WTC11 (cell line): ENCODE results near the gene CNTFR. TPM values are rescaled to one million over a fixed set of nuclear protein-coding genes. Genes with fewer than 3 reads are reported as not detected.

ENCODE experiments used
- ATAC-seq: fragments of 200-7000 bp; cut with Tn5 transposase; 2 replicates; pipeline ENCODE4 v1.10.0; 2021; ENCODE audit warnings: mild to moderate bottlenecking, moderate library complexity
- CTCF ChIA-PET: fragments of 300-600 bp; sonication (Branson Sonifier 250); formaldehyde crosslinking; loops from one replicate; lab custom pipeline; 2021; ENCODE audit warnings: antibody characterized with exemption; lab: Charles Lee
- POLR2A ChIA-PET: fragments of 350-600 bp; sonication (Branson Sonifier 250); formaldehyde crosslinking; loops from one replicate; lab custom pipeline; 2021; ENCODE audit warnings: antibody characterized with exemption; lab: Charles Lee
- DNase-seq: peaks from one replicate; pipeline ENCODE4 v3.0.0; 2021; ENCODE audit warnings: low spot score
- H3K27ac Mint-ChIP-seq: 2 replicates; pipeline ENCODE4 v1.8.0; 2021; ENCODE audit warnings: mixed read lengths
- H3K27me3 Mint-ChIP-seq: 2 replicates; pipeline ENCODE4 v1.8.0; 2021; ENCODE audit warnings: low read depth, mild to moderate bottlenecking, moderate library complexity, mixed read lengths
- H3K36me3 Mint-ChIP-seq: 2 replicates; pipeline ENCODE4 v1.8.0; 2021; ENCODE audit warnings: mixed read lengths
- H3K4me1 Mint-ChIP-seq: 2 replicates; pipeline ENCODE4 v1.8.0; 2022; ENCODE audit warnings: mixed read lengths
- H3K4me3 Mint-ChIP-seq: 2 replicates; pipeline ENCODE4 v1.8.0; 2021; ENCODE audit warnings: mild to moderate bottlenecking, moderate library complexity, mixed read lengths
- H3K9me3 Mint-ChIP-seq: 2 replicates; pipeline ENCODE4 v1.8.0; 2021; ENCODE audit warnings: mixed read lengths
- CBFB ChIP-seq: sonication (generic); formaldehyde crosslinking; IDR thresholded peaks from 2 replicates; pipeline ENCODE4 v1.8.1; 2022; ENCODE audit warnings: mild to moderate bottlenecking, low read depth, missing genetic modification reagents
- ELF4 ChIP-seq: sonication (generic); formaldehyde crosslinking; IDR thresholded peaks from 2 replicates; pipeline ENCODE4 v1.8.1; 2022; ENCODE audit warnings: low read depth, mild to moderate bottlenecking, moderate library complexity, missing genetic modification reagents
- ETV6 ChIP-seq: sonication (generic); formaldehyde crosslinking; IDR thresholded peaks from 2 replicates; pipeline ENCODE4 v1.8.1; 2022; ENCODE audit warnings: mild to moderate bottlenecking, missing genetic modification reagents
- JUN ChIP-seq: sonication (generic); formaldehyde crosslinking; IDR thresholded peaks from 2 replicates; pipeline ENCODE4 v1.8.0; 2023; ENCODE audit warnings: mild to moderate bottlenecking, missing genetic modification reagents
- SMAD4 ChIP-seq: sonication (generic); formaldehyde crosslinking; IDR thresholded peaks from 2 replicates; pipeline ENCODE4 v1.8.0; 2022; ENCODE audit warnings: mild to moderate bottlenecking, missing genetic modification reagents
- SP1 ChIP-seq: sonication (generic); formaldehyde crosslinking; conservative IDR thresholded peaks from 2 replicates; pipeline ENCODE4 v1.8.1; 2022; ENCODE audit warnings: missing genetic modification reagents
- TCF7 ChIP-seq: sonication (generic); formaldehyde crosslinking; IDR thresholded peaks from 2 replicates; pipeline ENCODE4 v1.8.0; 2022; ENCODE audit warnings: mild to moderate bottlenecking, low read depth, missing genetic modification reagents, moderate library complexity
- ZNF423 ChIP-seq: fragments of 250-450 bp; sonication (Bioruptor Pico); IDR thresholded peaks from 2 replicates; pipeline ENCODE4 v2.1.2; 2022; ENCODE audit warnings: mild to moderate bottlenecking, moderate library complexity
- total RNA-seq: library from RNA; stranded (reverse); gene quantifications from 3 replicates; pipeline ENCODE4 v1.2.3, GENCODE V29; 2021
- TF ChIP-seq, protein P1 (sequence below): fragments of 250-450 bp; sonication (Bioruptor Pico); IDR thresholded peaks from 2 replicates; pipeline ENCODE4 v1.9.0; 2021; ENCODE audit warnings: mild to moderate bottlenecking
- TF ChIP-seq, protein P2 (sequence below): sonication (generic); formaldehyde crosslinking; conservative IDR thresholded peaks from 2 replicates; pipeline ENCODE4 v1.8.1; 2023; ENCODE audit warnings: mild to moderate bottlenecking, low read depth, missing genetic modification reagents, moderate library complexity
- TF ChIP-seq, protein P3 (sequence below): sonication (generic); formaldehyde crosslinking; IDR thresholded peaks from 2 replicates; pipeline ENCODE4 v1.8.0; 2022; ENCODE audit warnings: mild to moderate bottlenecking, missing genetic modification reagents
- TF ChIP-seq, protein P4 (sequence below): sonication (generic); formaldehyde crosslinking; IDR thresholded peaks from 2 replicates; pipeline ENCODE4 v1.8.1; 2022; ENCODE audit warnings: low read depth, missing genetic modification reagents, borderline replicate concordance

CNTFR gene
- total RNA-seq, 1 experiment from 2014 or later: 18.0 TPM

DNA sequence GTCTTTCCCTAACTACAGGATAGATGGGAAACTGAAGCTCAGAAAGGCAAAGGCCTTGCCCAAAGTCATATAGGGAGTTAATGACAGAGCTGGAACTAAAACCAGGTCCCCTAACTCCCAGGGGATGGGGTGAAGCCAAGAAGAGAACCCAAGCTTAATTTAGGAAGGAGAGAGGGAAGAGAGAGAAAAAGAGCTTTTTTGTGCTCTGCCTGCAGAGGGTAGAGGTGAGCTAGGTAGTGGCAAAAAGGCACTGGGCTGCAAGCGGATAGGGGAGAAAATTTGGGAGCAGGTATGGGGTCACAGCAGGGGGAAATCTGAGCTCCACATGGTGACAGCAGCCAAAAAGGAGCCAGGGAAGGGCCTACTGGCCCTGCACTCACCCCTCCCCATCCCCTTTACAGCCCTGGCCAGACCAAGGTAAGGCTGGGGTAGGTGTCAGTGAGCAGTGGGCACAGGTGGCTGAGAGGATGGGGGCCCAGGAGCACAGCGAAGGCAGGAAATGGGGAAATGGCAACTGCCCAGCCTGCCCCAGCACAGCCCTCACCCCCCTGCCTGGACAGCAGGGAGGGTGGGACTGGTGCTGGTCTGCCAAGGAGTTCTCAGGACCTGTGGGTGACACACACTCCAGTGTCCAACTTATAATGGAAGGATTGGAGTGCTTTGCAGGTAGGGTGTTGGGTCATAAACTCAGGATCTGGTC, 70.1 kb downstream of the CNTFR start:
- DNase-seq: no peak

DNA sequence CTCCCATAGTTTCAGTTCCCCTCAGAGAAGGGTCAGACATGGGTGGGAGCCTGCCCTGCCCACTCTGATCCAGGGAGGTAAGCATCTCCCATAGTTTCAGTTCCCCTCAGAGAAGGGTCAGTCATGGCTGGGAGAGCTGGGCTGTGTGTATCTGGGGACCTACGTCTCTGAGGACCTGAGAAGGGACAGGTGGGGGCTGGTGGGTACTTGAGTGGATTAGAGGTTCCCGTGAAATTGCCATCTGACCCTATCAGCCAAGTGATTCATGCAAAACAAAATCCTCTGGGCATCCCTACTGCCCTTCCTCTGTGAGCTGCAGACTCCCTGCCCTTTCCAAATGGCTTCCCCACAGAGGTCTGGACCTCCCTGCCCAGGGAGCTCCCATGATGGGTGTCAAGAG, 70.6 kb downstream of the CNTFR start:
- peaks cover 13% of the 10 kb centered on the region for H3K27me3 Mint-ChIP-seq
- H3K27ac Mint-ChIP-seq: no peak overlapping the region
- POLR2A ChIA-PET: interaction anchor here (1.1 kb wide), 1 partner anchor 13 kb away, joined by 3 read pairs; no protein-coding TSS in a partner anchor
- ATAC-seq (no peak), DNase-seq (no peak)
- peaks cover 25% of the 10 kb centered on the region for H3K4me1 Mint-ChIP-seq
- no peaks in the 10 kb centered on the region for H3K9me3 Mint-ChIP-seq
- H3K4me3 Mint-ChIP-seq: no peak overlapping the region
- CTCF ChIA-PET: interaction anchor here (0.7 to 2.2 kb wide), 16 partner anchors 9 to 115 kb away, joined by 3 to 25 read pairs (median 6); partner anchors contain the start of gene ARID3C
- H3K36me3 Mint-ChIP-seq: no peaks in the 10 kb centered on the region
- TF ChIP-seq SMAD4 (CRISPR knock-in tag): no peak
- TF ChIP-seq JUN (CRISPR knock-in tag): no peak
- TF ChIP-seq TCF7 (CRISPR knock-in tag): no peak
- TF ChIP-seq CBFB (CRISPR knock-in tag): no peak
- TF ChIP-seq, protein P1, sequence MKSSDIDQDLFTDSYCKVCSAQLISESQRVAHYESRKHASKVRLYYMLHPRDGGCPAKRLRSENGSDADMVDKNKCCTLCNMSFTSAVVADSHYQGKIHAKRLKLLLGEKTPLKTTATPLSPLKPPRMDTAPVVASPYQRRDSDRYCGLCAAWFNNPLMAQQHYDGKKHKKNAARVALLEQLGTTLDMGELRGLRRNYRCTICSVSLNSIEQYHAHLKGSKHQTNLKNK: no peak
- no peak for TF ChIP-seq ELF4
- TF ChIP-seq, protein P2, sequence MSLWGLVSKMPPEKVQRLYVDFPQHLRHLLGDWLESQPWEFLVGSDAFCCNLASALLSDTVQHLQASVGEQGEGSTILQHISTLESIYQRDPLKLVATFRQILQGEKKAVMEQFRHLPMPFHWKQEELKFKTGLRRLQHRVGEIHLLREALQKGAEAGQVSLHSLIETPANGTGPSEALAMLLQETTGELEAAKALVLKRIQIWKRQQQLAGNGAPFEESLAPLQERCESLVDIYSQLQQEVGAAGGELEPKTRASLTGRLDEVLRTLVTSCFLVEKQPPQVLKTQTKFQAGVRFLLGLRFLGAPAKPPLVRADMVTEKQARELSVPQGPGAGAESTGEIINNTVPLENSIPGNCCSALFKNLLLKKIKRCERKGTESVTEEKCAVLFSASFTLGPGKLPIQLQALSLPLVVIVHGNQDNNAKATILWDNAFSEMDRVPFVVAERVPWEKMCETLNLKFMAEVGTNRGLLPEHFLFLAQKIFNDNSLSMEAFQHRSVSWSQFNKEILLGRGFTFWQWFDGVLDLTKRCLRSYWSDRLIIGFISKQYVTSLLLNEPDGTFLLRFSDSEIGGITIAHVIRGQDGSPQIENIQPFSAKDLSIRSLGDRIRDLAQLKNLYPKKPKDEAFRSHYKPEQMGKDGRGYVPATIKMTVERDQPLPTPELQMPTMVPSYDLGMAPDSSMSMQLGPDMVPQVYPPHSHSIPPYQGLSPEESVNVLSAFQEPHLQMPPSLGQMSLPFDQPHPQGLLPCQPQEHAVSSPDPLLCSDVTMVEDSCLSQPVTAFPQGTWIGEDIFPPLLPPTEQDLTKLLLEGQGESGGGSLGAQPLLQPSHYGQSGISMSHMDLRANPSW: no peak

More for the DNA sequence above, 70.1 kb downstream of the CNTFR start:
- H3K9me3 Mint-ChIP-seq: no peaks in the 10 kb centered on the region
- no peak overlapping the region for H3K4me3 Mint-ChIP-seq
- H3K27me3 Mint-ChIP-seq: peaks cover 19% of the 10 kb centered on the region
- no peak for ATAC-seq
- H3K27ac Mint-ChIP-seq: no peak overlapping the region
- peaks cover 22% of the 10 kb centered on the region for H3K4me1 Mint-ChIP-seq
- no peaks in the 10 kb centered on the region for H3K36me3 Mint-ChIP-seq
- ChIA-PET CTCF (interaction anchor here (0.7 to 2.2 kb wide), 18 partner anchors 9 to 120 kb away, joined by 3 to 25 read pairs (median 6); partner anchors contain the start of gene ARID3C), POLR2A (interaction anchor here (1.1 kb wide), 1 partner anchor 14 kb away, joined by 3 read pairs; no protein-coding TSS in a partner anchor)
- no peak for TF ChIP-seq SP1 (CRISPR knock-in tag)

DNA sequence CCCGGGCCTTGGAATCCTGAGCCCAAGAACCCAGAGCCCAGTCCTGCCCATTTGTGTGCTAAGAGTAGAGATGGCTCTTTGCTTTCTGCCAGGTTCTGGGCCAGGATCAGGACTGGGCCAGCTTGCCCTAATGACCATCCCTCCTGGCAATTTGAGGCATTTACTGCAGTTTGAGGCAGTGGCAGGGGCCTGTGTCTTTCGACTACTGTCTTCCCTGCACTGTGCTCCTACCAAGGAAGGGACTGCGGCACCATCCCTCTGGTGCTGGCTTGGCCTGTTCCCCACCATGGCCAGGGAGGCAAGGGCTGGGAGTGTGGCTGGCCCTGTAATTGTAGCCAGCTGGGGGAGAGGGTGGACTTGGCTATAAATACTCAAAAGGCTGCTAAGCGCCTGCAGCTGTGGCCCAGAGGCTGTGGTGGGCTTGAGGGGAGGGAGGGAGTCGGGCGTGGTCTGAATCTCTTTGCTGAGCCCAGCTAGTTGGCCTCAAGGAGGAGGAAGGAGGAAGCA, 71.4 kb downstream of the CNTFR start:
- no peak for ATAC-seq
- ChIA-PET CTCF (interaction anchor here (1.5 to 2.2 kb wide), 2 partner anchors 73 to 114 kb away, joined by 6 to 15 read pairs; no protein-coding TSS in a partner anchor), POLR2A (interaction anchor here (1.1 kb wide), 1 partner anchor 12 kb away, joined by 3 read pairs; no protein-coding TSS in a partner anchor)
- no peak for DNase-seq
- no peaks in the 10 kb centered on the region for H3K9me3 Mint-ChIP-seq
- H3K36me3 Mint-ChIP-seq: no peaks in the 10 kb centered on the region
- no peak overlapping the region for H3K27ac Mint-ChIP-seq
- no peak overlapping the region for H3K4me3 Mint-ChIP-seq
- peaks cover 27% of the 10 kb centered on the region for H3K4me1 Mint-ChIP-seq
- TF ChIP-seq ETV6 (CRISPR knock-in tag): no peak
- no peak for TF ChIP-seq ZNF423 (CRISPR knock-in tag)
- TF ChIP-seq, protein P3, sequence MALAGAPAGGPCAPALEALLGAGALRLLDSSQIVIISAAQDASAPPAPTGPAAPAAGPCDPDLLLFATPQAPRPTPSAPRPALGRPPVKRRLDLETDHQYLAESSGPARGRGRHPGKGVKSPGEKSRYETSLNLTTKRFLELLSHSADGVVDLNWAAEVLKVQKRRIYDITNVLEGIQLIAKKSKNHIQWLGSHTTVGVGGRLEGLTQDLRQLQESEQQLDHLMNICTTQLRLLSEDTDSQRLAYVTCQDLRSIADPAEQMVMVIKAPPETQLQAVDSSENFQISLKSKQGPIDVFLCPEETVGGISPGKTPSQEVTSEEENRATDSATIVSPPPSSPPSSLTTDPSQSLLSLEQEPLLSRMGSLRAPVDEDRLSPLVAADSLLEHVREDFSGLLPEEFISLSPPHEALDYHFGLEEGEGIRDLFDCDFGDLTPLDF (CRISPR knock-in tag): no peak
- TF ChIP-seq, protein P4, sequence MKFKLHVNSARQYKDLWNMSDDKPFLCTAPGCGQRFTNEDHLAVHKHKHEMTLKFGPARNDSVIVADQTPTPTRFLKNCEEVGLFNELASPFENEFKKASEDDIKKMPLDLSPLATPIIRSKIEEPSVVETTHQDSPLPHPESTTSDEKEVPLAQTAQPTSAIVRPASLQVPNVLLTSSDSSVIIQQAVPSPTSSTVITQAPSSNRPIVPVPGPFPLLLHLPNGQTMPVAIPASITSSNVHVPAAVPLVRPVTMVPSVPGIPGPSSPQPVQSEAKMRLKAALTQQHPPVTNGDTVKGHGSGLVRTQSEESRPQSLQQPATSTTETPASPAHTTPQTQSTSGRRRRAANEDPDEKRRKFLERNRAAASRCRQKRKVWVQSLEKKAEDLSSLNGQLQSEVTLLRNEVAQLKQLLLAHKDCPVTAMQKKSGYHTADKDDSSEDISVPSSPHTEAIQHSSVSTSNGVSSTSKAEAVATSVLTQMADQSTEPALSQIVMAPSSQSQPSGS (CRISPR knock-in tag): no peak
- TF ChIP-seq, all 79 proteins: peak for 0
- peaks cover 10% of the 10 kb centered on the region for H3K27me3 Mint-ChIP-seq
